Stimulated activated CD4-positive, alpha-beta T cell treated with anti-CD3 and anti-CD28 coated beads, Interleukin-12 subunit alpha, Interleukin-12 subunit beta, amount 100 ng/mL, for 48 hours (primary cell): ENCODE data around the gene MYT1.
A peak's percentile ranks its signal among the peaks of the same experiment; 100 is the strongest.

Experiments used
- DNase-seq, 3 donors: peaks; one replicate each; pipeline ENCODE4 v3.0.0-alpha.2; 2020; ENCODE audit warnings: low read depth in 2 of 3, low spot score in 1 of 3

MYT1 gene

DNA sequence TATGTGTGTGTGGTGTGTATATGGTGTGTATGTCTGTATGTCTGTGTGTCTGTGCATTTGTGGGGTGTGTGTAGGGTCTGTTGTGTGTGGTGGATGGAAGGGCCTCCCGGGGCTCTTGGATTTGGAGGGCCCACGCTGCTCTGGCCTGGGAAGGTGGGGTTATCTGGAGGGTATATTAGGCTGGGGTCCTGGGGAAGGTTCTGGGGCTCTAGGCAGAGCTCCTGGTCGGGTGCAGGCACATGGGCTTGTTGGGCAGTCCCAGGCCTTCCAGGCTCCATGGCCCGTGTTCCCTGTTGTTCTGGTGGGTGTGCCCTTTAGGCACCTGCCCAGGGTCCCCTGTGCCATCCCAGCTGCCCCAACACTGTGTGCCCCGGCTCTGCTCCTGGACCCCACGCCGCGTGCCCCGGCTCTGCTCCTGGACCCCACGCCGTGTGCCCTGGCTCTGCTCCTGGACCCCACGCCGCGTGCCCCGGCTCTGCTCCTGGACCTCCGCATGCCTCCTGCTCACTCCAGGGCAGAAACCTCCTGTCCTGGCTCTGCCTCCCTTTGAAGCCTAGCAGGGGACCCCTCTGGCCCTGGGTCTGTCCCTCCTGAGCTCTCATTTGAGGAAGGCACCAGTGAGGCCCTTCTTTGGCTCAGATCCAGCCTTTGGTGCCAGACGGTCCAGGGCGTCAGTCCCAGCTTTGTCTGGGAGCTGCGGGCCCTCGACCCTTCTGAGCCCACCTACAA, 10.2 kb upstream of the MYT1 start:
- no peak for DNase-seq

DNA sequence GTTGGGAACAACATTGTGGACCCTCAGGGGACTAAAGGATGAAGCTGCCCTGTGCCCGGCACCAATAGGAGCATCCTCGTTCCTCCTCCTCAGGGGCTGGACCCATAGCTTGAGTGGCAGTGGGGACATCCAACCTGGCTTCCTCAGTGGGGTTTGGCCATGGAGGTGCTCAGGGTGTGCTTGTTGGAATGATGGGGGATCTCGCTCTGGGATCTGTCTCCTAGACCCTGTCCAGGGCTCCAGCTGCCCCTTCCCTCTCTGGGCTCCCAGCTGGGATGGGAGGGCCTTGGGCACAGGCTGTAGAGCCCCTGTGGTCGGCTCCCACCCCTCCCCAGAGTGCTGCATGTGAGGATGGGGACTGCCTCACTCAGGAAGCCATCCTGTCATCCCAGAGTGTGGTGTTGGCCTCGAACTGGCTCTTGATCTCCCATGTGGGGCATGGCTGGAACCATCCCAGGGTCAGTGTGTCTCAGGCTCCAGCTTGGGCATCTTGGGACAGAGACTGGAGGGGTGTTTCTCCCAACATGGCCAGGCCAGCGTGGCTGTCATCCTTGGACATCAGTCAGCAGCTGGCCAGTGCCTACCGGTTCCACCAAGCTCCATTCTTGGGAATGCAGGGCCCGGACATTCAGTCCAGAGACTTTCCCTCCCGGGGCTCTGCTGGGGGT, 9.5 kb upstream of the MYT1 start:
- DNase-seq = no peak

DNA sequence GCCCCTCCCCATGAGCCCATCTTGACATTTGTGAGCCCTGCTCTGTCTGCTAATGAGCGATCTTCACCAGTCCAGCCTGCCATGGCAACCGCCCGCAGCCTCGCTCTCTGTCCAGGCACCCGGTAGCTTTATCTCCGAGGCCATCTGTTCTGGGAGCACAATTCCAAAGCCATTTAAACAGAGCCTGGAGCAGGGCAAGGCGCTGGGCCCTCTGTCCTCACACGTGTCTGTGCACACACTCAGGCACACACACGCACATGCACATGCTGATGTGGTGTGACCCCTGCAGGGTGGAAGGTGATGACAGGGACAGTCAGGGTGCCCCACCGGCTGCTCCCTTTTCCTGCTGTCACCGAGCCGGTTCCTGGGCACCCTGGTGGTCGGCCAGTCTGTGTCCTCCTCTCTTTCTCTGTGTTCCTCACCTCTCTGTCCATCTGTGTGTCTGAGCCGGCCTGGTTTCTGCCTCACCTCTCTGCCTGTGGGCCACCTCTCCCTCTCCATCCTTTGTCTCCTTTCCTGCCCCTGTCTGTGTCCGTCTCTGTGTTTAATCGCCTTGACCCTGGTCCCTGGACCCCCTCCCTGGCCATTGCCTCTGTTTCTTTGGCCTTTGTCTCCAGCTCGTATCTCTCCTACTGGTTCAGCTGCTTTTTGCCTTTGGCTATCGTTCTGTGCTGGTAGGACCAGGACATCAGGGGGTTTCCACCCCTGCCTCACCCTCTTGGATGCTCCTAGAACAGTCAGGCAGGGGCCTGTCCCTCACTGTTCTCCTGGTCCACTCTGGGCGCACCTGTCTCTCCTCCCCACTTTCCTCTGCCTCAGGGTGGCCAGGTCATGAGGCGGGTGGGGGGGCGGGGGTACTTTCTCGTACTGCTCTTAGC, 8.8 kb upstream of the MYT1 start:
- no peak for DNase-seq

GRCh38 chr20:64156136-64156885, 7.9 kb upstream of the MYT1 start:
- DNase-seq = no peak

DNA sequence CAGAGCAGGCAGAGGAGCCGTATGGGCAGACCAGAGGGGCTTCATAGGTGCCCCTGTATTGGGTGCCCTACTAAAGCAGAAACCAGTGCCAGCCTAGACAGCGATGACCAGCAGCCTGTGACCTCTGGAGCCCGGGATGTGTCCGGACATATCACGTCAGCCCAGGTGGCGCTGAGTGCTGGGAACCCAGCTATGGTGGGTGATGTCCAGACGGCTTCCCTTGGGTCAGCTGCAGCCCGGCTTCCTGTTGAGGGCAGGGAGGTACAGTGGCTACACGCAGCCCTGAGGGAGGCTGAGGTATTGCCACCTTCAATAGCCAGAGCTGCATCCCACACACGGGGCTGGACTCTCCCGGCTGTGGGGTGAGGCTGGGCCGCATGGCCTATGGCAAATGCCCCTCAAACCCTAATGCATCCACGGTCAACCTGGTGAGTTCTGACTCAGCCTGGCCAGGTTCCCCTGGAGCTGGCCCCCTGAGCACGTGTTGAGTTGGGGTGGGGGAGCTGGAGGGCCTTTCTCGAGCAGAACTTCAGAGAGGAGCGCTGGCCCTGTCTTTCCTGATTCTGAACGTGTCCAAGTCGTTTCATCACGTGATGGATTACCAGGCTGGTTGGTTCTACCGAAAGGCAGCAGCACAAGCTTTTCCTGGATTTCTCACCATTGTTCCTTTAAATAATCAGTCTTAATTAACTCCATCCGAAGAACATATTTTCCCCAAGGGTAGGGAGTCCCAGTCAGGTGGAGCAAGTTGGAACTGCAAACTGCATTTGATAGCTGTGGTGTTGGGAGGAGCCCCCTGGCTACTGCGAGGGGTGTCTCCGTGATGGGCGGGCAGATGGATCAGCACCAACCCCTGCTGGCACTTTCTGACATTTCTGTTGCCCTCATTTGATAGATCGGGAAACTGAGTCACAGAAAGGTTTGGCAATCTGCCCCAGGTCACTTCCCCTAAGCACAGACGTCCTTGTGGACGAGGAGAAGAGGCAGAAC, 7.1 kb upstream of the MYT1 start:
- no peak for DNase-seq

DNA sequence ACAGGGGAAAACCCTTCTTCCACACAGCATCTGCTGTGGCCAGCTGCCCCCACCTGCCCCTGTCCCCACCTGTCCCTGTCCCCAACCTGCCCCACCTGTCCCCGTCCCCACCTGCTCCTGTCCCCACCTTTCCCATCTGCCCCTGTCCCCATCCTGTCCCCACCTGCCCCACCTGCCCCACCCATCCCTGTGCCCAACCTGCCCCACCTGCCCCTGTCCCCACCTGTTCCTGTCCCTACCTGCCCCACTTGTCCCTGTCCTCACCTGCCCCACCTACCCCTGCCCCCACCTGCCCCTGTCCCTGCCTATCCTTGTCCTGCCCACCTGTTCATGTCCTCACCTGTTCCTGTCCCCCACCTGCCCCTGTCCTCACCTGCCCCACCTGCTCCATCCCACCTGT, 6.4 kb upstream of the MYT1 start:
- DNase-seq = no peak

GRCh38 chr20:64158346-64159285, 5.6 kb upstream of the MYT1 start:
- no peak for DNase-seq

DNA sequence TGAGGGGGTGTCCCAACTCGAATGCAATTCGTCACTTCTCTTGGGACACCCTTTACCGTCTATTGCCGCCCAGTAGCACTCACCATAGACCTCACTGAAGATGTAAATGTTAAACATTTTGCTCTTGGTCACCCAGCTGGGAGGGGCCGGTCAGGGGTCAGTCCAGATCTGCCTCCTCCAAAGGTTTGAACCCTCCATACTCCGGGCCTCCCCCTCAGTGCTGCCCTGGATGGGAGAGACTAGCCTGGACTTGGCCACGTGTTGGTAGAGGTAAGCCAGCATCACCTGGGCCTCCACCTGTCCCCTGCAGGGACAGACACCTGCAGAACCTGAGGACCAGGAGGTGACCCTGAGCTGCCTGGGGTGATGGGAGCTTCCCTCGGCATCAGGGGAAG, 5.0 kb upstream of the MYT1 start:
- DNase-seq = no peak

DNA sequence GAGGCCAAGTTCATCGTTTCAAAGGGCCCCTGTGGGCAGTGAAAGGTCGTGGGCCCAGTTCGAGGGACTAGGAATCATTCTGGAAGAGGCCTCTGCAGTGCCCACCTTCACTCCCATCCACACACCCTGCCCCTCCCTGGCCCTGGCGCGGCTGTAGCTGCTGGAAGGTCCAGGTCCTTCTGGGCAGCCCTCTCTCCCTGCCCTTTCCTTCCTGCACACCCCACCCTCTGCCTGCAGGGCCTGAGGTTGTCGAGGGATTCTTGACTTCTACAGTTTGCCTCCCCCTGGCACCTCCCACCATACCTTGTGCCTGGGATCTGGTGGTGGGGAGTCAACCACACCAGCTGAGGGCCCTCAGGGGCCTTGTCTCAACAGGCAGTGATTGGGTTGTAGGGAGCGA, 4.5 kb upstream of the MYT1 start:
- DNase-seq = no peak

- no peak for DNase-seq
Observed at GRCh38 chr20:64160118-64160517, 4.1 kb upstream of the MYT1 start.

DNA sequence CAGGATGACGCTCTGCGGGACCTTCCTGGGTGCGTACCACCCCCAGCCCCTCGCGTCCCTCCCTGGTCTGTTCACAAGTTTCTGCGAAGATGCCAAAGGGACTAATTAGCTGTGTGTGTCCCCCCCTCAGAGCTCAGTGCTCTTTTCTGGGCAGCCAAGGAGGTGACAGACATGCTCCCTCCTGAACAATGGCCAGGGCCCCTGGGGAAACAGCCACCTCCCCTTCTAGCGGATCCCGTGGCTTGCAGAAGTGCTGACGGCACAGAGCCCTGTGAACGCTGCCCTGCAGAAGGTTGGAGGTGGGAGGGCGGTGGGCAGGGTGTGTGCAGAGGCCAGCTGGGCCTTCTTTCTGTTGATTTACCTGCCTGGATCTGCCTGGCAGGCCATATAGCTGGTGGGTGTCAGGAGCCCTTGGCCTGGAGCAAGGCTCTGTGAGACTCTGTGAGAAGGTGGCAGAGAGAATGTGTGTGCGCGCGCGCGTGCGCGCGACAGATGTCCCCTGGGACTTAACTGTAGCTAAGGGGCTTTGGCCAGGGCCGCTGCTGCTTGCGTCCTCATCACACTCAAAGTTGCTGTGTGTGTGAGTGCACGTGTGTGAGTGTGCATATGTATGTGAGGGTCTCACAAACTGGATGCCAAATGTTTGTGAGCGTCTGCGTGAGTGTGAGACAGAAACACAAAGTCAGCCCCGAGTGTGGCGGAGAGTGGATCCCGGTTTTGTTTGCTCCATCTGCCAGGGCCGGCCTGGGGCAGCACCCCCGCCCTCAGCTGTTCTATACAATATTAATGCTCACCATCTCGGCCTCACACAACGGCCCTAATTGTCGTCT, 3.5 kb upstream of the MYT1 start:
- no peak for DNase-seq

- peak; percentile 8 to 15 (median 9) for DNase-seq
Observed at GRCh38 chr20:64161356-64162238, 2.7 kb upstream of the MYT1 start.

DNA sequence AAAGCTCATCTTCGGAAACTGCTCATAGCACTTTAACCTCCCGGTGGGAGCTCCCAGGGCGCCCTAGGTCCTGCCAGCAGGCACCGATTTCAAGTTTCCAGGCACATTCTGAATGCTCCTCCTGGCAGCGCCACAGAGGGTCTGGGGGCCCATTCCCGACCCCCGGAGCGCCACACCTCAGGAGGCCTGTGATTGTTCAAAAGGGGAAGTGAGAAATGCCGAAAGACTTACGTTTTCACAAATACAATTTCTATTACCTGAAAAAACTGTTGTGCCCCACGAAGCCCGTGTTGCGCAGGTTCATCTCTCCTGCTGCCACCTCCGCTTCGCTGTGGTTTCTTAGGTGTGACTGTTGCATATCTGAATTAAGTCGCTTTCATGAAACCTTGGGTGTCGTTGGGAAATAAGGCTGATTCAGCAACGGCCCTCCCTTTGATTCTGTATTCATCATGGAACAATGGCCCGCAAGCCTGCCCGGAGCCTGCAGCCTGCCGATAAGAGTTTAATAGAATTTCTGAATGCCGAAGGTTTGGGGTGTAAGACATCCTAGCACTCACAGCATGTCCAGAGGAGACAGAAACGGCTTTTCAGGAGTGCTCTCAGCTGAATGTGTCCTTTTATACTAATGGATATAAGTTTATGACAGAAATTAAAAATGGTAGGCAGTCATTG, 1.9 kb upstream of the MYT1 start:
- DNase-seq = no peak

DNA sequence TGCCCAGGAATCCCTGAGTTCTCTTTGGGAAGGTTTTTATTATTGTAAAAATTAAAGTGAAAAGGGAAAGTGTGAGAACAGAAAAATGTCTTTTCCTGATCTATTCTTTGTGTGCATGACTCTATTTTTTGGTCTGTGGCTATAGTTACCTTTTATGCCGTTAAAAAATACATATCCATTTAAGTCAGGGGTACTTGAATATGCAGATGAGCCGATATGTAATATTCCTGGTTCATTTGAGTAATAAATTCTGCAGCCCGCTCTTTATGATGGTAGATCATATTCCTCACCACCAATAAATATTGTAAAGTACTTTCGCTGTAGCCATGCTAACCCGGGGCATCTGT, 503 bp upstream of the MYT1 start:
- DNase-seq = no peak

- DNase-seq = no peak
Observed at GRCh38 chr20:64165866-64166600, 1.8 kb downstream of the MYT1 start.
